Activated T-helper 1 cell treated with anti-CD3 and anti-CD28 coated beads, Interleukin-2, amount 50 U/mL, for 16 hours (primary cell): ENCODE data around the gene HES5.
A peak's percentile ranks its signal among the peaks of the same experiment; 100 is the strongest.
"Not testable (repeated sequence)": the region's sequence is repeated elsewhere in the genome, so short reads cannot be mapped to it uniquely, and the experiment has no call there.

ENCODE experiments used
- DNase-seq, 2 donors: peaks; one replicate each; pipeline ENCODE4 v3.0.0-alpha.2; 2020; ENCODE audit warnings: low read depth in 1 of 2, low spot score in 1 of 2

The HES5 gene, protein sequence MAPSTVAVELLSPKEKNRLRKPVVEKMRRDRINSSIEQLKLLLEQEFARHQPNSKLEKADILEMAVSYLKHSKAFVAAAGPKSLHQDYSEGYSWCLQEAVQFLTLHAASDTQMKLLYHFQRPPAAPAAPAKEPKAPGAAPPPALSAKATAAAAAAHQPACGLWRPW

DNA sequence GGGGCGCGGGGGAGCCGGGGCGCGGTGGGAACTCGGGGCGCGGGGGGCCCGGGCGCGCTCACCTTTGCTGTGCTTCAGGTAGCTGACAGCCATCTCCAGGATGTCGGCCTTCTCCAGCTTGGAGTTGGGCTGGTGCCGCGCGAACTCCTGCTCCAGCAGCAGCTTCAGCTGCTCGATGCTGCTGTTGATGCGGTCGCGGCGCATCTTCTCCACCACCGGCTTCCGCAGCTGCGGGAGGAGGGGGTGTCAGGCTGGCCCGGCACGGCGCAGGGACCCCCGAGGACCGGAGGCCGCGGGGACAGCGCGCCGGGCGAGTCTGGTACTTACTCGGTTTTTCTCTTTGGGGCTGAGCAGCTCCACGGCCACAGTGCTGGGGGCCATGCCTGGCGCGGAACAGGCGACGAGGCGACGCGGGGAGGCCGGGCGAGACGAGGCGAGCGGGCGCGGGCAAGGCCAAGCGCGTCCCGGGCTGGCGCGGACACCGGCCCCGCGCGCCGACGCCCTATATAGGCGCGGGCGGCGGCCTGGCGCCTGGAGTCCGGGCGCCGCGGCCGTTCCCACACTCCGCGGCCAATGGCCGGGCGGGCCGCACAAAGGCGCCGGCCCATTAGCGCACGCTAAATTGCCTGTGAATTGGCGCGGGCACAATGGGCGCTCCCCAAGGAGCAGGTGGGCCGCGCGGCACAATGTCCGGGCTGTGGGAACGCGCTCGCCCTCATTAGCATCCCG is at the start of gene HES5:
TSS of gene HES5 (minus strand) at position 480 of the 729 bp plus-strand sequence. CDS start at position 381, 99 bp downstream.
- no peak for DNase-seq

GRCh38 chr1:2578758-2579118 is 48.7 kb upstream of the HES5 start:
- no peak for DNase-seq

DNA sequence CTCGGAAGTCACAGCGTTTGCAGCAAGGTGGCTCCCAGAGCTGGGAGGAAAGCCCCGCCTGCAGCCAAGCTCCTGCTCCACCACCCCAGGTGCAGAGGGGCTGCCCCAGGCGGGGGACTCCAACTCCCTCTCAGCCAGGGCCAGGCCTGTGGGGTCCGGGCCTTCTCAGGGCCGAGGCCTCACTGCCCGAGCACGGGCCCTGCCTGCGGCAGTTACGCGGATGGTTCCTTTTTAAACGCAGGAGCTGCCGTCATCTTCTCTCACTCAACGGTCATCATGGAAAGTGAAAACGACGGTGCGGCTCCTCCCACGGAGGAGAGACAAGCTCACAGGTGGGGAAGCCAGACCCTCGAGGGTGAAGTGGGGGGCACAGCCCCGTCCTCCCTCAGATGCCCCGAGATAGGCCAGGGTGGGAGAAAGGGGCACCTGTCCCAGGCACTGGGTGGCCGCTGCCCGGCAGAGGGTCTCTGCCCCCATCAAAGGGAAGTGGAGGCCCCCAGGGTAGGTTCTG is 47.6 kb upstream of the HES5 start:
- peak in 1 of 2 donors; percentile 30 for DNase-seq

DNA sequence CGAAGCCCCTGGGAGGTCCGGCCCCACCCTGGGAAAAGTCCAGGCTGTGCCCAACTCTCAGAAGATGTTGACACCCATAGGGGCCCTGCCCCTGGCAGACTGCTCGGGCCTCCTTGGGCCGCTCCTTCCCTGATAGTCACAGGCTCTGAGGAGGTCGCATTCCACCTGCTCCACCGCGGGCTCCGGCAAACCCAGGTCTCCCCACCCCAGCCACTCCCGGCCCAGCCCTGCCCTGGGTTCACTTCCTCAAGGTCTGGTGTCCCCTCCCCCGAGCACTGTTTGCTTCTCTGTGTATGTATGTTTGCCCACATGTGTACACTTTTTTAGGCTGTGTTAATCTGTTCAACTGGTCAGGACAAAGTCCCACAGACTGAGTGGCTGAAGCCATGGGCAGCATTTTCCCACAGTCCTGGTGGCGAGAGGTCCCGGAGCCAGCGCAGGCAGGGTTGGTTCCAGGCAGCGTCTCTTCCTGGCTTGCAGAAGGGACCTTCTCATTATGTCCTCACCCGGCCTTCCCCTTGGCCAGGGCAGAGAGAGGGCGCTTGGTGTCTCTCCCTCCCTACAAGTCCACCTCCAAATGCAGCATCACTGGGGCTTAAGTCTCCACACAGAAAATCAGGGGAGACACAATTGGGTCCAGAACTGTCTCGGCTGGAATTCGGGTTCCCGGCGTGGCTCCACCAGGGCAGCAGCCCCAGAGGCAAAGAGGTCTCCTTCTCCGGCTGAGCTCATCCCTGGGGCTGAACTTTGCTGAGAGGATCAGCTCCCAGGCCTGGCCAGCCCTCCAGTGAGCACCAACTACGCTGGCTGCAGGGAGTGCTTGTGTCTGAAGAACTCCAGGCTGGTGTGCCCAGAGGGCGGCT is 46.0 kb upstream of the HES5 start:
- no peak for DNase-seq

DNA sequence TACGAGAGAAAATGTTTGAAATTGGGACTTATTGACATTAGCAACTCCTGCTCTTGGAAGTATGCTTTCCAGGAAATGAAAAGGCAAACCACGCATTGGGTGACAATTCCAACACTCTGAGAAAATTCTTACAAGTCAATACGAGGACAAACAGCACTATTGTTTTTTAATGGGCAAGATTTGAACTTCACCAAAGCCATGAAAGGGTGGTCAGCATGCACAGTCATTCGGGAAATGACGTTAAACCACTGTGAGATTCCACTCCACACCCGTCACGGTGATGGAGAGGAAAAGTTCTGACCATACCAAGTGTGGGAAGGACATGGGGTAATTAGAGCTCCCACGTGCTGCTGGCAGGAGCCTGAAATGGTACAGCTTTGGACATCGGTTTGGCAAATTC is 44.3 kb upstream of the HES5 start:
- DNase-seq, result no peak

DNA sequence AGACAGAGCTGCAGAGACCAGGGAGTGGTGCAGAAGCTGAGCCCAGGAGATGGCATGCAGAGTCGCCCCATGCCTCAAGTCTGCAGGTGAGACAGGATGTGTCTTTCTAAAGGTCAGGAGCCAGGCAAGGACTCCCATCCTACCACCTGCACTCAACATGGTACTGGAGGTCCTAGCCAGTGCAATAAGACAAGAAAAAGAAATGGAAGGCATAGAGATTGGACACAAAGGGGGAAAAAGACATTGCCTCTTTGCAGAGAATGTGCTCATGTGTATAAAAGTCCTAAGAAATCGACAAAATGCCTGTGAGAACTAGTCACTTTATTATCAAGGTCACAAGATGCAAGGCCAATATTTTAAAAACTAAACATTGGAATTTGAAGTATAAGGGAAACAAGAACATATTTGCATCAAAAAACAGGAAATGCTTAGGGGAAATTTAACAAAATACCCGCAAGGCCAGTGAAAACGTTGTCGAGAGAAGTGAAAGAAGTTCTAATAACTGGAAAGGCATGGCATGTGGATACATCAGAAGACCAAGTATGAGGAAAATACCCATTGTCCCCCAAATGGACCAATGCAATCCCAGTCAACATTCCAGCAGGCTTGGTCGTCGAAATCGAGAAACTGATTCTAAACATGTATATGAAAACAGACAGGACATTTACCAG is 43.3 kb upstream of the HES5 start:
- no peak for DNase-seq

- DNase-seq, result no peak
These were observed 41.3 kb upstream of the HES5 start for GRCh38 chr1:2571348-2571747.

DNA sequence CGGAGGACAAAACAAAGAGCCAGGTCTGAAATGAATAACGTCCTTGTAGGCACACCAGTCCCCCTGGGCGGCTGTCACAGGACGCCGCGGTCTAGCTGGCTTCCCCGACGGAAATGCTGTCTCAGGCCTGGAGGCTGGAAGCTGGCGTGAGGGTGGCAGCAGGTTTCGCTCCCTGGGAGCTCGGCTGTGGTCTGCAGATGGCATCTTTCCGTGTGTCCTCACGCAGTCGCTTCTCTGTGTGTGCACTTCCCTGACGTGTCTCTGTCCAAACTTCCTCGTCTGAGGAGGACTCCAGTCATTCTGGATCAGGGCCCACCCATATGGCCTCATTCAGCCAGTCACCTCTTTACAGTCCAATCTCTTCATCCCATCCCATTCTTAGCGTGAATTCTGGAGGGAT is 40.3 kb upstream of the HES5 start:
- DNase-seq, result no peak

DNA sequence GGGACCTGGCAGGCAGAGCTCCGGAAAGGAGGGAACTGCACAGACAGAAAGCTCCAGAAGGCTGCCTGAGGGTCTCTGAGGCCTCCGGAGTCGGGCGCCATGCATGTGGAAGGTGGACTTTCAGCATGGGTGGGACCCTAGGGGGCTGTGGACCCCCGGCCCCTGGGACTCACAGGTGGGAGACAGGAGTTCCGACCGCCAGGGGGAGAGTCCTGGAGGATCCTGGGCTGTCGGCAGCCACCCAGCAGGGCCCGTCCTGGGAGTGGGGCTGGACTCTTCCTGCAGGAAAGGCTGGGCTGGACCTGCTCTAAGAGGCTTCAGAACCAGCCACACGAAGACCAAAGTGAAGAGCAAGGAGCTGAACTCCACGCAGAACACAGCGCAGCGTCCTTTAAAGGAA is 39.6 kb upstream of the HES5 start:
- DNase-seq, result not testable (repeated sequence)

GRCh38 chr1:2569060-2569459 is 39.0 kb upstream of the HES5 start:
- DNase-seq, result no peak

DNA sequence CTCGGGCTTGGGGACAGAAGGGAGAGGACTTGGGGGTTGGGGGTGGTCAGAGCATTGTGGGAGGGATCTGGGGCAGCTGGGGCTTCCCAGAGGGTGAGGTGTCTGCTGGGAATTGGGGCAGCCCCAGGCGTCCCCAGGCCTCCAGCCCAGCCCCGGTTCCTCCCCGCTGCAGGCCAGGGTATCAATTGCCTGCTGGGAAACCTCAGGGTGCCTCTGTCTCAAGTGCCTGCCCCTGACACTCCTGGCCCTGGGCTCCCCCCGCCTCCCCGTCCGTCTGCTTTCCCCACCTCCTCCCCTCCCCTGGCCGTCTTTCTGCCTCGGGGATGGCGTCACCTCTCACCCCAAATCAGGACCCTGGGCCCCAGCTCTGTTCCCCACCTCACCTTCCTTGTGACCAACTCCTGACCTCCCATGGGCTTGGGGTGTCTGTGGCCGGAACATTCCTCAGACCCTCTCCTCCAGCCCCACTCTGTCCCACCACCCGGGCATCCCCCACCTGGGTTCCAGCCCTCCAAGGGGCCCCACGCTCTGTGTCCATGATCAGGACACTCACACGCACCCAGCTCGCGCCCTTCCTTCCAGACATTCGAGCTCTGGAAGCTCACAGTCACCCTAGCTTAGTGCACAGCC is 38.2 kb upstream of the HES5 start:
- DNase-seq, result not testable (repeated sequence)

- DNase-seq, result no peak
These were observed 37.1 kb upstream of the HES5 start for GRCh38 chr1:2567083-2567679.

- no peak for DNase-seq
These were observed 36.3 kb upstream of the HES5 start for GRCh38 chr1:2566101-2567045.

- no peak for DNase-seq
These were observed 34.8 kb upstream of the HES5 start for GRCh38 chr1:2564815-2565374.

- DNase-seq, result no peak
These were observed 34.1 kb upstream of the HES5 start for GRCh38 chr1:2564006-2564814.

GRCh38 chr1:2563205-2563604 is 33.1 kb upstream of the HES5 start:
- no peak for DNase-seq

GRCh38 chr1:2561898-2562895 is 32.1 kb upstream of the HES5 start:
- DNase-seq, result no peak
